ENCODE measurements around the gene TWSG1.
"Not testable (repeated sequence)": the region's sequence is repeated elsewhere in the genome, so short reads cannot be mapped to it uniquely, and the experiment has no call there.

TWSG1 gene

GRCh38 chr18:9394046-9394445, 59.5 kb downstream of the TWSG1 start:
- no peak for DNase-seq

DNA sequence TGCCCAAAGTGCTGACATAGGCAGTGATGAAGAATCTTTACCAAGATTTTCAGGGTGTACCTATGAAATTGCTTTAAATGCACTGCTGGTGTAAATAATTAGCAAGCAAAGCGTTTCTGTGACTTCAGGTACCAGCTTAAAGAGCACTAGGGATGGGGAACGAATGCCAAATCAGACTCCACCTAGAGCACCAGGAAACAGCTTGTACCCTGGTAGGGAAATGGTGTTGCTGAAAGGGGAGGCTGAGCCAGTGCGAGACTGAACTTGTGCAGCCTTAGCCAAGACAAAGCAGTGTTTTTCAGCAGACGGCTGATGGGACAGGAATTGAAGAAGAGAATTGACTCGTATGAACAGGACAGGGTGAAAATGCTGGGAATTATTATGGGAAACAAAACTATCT, 65.6 kb downstream of the TWSG1 start:
- DNase-seq: no peak

GRCh38 chr18:9401176-9401575, 66.6 kb downstream of the TWSG1 start:
- DNase-seq: no peak

- not testable (repeated sequence) for DNase-seq
Measured at GRCh38 chr18:9402358-9403007, 67.9 kb downstream of the TWSG1 start.

GRCh38 chr18:9403795-9404564, 69.4 kb downstream of the TWSG1 start:
- DNase-seq: no peak

DNA sequence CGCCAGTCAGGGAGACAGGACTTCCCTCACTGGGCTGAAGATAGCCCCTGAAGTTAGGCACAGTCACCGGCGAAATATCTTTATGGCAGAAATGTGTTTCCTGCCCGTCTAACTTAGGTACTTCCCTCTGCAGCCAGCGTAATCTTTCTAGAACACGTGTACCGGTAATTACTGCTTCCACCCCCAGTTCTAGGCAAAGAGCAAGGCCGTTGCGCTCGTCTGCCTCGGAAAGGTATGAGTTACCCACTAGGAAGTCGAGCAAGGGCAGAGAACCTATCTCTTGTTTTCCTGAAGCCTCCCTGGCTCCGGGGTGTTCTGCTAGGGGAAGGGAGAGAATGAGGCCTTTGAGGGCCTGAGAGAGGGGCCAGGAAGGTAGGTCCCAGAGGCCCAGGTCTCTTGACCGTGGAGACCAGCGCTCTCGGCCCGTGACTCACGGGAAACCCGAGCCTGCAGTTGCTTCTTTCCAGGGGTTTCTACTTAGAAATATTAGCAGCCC, 70.0 kb downstream of the TWSG1 start:
- no peak for DNase-seq

GRCh38 chr18:9405130-9405529, 70.6 kb downstream of the TWSG1 start:
- DNase-seq: no peak

GRCh38 chr18:9405977-9406376, 71.4 kb downstream of the TWSG1 start:
- DNase-seq: no peak

DNA sequence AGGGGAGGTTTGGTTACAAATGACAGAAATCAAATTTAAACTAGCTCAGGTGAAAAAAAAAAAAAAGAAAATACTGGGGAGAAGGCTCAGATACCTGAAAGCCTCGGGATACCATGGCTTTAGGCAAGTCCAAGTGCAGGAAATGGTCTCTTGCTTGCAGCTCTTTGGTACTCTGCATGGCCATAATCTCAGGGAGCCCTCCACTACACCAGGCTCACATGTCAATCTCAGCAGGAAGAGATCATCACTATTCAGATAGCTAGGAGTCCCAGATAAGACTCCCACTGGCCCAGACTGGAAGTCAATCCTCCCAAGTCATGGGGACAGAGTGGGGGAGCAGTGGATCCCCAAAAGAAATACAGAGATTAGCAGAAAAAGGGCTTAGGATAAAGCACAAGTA, 75.9 kb downstream of the TWSG1 start:
- no peak for DNase-seq

DNA sequence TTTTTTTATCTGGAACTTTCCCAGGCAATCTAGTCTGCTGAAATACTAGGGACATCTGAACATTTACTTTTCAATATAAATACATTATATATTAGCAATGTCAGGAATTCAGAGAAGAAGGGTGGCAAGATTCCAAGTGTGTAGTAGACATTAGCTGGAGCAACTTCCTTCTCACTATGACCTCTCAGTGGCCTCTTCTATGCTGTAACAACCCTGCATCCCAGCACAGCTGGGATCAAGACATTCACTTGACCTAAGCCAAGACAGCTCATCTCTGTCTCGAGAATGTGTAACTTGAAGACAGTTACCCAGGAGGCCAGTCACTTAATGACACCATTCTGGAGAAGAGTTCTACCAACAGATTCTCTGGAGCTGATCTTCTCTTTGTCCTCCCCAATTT, 79.0 kb downstream of the TWSG1 start:
- DNase-seq: no peak

DNA sequence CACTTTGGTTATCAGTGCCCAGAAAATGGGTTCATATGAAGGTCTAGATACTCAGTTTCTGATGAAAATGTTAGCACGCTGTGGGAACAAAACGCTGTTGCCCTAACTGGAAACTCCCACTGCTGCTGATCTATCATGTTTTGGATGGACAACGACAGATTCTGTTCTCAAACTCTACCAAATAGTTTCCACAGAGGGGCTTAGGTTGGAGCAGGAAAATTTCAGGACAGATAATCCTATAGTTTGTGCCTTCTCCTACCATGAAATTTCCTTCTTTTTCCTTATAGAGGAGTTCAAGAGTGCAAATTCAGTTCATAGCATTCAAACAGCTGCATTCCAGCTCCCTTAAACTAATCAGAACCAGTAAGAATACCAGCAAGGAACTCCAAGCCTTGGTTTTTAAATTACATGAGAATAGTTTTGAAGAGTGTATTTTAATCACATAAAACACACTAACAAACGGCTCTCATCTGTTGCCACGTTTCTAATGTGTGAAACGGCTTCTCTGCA, 82.0 kb downstream of the TWSG1 start:
- no peak for DNase-seq

DNA sequence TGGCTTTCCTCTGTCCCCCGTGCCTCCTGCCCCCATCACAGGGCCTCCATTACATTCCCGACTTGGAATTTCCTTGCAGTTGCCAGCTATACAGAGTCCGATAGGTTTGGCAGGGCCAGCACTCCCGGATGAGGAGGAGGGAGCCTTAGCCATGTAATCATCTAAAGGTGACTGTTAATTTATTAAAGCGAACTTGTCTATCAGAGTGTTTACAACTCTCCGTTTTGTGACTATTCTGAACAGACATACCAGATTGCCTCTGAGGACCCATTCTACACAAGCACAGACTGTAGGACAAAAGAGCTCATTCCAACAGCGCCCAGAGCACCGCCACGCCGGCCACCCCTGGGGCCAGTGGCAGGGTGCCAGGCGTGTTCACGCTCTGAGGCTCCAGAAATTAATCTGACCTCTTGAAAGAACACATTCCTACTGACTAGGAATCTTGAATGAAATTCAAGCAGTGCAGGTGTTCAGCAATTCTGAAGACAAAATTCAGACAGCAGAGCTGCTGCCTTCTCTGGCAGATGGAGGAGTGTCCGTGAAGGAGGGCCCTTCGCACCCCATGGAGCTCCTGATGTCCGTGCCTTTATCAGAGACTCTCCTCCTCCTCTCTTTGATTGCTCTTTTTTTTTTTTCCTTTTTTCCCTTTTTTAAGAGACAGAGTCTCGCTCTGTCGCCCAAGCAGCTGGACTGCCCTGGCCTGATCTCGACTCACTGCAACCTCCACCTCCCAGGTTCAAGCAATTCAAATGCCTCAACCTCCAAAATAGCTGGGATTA, 82.7 kb downstream of the TWSG1 start:
- no peak for DNase-seq

GRCh38 chr18:9418047-9418690, 83.6 kb downstream of the TWSG1 start:
- DNase-seq: no peak

GRCh38 chr18:9419956-9420631, 85.5 kb downstream of the TWSG1 start:
- DNase-seq: no peak

- no peak for DNase-seq
Measured at GRCh38 chr18:9421096-9421900, 86.7 kb downstream of the TWSG1 start.

DNA sequence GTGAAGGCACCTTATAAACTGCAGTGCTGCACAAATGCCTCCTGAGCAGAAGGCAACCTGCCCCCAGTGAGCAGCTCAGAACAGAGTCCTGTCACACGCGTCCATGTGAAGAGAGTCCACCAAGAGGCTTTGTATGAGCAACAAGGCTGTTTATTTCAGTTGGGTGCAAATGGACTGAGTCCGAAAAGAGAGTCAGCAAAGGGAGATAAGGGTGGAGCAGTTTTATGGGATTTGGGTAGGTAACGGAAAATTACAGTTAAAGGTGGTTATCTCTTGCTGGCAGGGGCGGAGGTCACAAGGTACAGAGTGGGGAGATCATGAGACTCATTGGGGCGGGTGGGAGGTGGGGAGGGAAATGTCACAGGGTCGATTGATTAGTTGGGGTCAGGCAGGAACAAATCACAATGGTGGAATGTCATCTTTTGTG, 87.3 kb downstream of the TWSG1 start:
- no peak for DNase-seq

GRCh38 chr18:9422816-9423519, 88.4 kb downstream of the TWSG1 start:
- DNase-seq: no peak

GRCh38 chr18:9423648-9424047, 89.1 kb downstream of the TWSG1 start:
- not testable (repeated sequence) for DNase-seq

DNA sequence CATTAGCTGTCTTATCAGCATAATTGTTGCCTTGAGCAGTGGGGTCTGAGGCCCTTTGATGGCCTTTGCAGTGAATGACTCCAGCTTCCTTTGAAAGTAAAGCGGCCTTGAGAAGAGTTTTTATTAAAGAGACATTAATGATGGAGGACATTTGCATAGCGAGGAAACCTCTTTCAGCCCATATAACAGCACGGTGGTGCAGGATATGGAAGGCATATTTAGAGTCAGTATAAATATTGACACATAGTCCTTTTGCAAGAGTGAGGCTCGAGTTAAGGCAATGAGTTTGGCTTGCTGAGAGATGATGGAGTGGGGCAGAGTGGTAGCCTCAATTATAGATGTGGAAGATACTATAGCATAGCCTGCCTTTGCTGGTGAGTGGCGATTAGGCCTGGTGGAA, 89.7 kb downstream of the TWSG1 start:
- not testable (repeated sequence) for DNase-seq

DNA sequence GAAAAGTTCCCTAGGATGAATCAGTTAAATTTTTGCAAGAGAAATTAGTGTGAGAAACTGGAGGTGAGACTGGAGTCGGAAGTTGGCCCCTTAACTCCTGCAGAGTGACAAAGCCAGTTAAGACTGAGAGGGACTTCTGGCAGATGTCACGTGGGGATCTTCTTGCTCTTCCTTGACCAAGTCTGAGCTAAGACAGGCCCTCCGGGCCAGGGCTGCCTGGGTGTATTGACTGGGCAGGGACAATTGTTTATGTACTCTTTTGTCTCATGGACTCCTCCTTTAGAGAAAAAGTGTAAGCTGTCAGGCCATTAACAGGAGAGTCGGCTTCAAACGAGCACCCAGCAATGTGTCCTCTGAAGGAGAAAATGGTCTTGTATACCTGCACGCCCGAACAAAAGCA, 92.2 kb downstream of the TWSG1 start:
- no peak for DNase-seq

GRCh38 chr18:9428301-9428706, 93.7 kb downstream of the TWSG1 start:
- no peak for DNase-seq
